Subcutaneous abdominal adipose tissue (tissue), 5 donors: ENCODE results near the gene ASF1A.

Experiments
- H3K27ac ChIP-seq: one replicate; pipeline ENCODE4 v1.7.0; 2013; ENCODE audit warnings: low read depth, mild to moderate bottlenecking, inconsistent platforms, low read length, moderate library complexity
- H3K27me3 ChIP-seq, 5 donors: one replicate each; pipeline ENCODE4 v1.7.0; 2013; ENCODE audit warnings: low read length in 5 of 5, inconsistent platforms in 1 of 5; ENCODE audit not compliant: control insufficient read depth in 5 of 5, insufficient read depth in 4 of 5
- H3K36me3 ChIP-seq, 5 donors: one replicate each; pipeline ENCODE4 v1.7.0; 2013; ENCODE audit warnings: low read length in 5 of 5; ENCODE audit not compliant: control insufficient read depth in 5 of 5, insufficient read depth in 5 of 5
- H3K4me1 ChIP-seq, 5 donors: one replicate each; pipeline ENCODE4 v1.7.0; 2013; ENCODE audit warnings: low read length in 5 of 5, mild to moderate bottlenecking in 3 of 5, moderate library complexity in 1 of 5; ENCODE audit not compliant: control insufficient read depth in 5 of 5, insufficient read depth in 5 of 5
- H3K4me3 ChIP-seq, 5 donors: one replicate each; pipeline ENCODE4 v1.7.0; 2013; ENCODE audit warnings: low read length in 5 of 5, low read depth in 1 of 5
- H3K9ac ChIP-seq, 5 donors: one replicate each; pipeline ENCODE4 v1.7.0; 2013; ENCODE audit warnings: low read length in 5 of 5, mild to moderate bottlenecking in 4 of 5, moderate library complexity in 3 of 5
- H3K9me3 ChIP-seq, 5 donors: one replicate each; pipeline ENCODE4 v1.7.0; 2013; ENCODE audit warnings: low read length in 5 of 5; ENCODE audit not compliant: control insufficient read depth in 5 of 5
- donor health status: healthy.
- donor health status: healthy.
- donor health status: healthy.
- donor health status: healthy.
- donor health status: healthy.

ASF1A gene

DNA sequence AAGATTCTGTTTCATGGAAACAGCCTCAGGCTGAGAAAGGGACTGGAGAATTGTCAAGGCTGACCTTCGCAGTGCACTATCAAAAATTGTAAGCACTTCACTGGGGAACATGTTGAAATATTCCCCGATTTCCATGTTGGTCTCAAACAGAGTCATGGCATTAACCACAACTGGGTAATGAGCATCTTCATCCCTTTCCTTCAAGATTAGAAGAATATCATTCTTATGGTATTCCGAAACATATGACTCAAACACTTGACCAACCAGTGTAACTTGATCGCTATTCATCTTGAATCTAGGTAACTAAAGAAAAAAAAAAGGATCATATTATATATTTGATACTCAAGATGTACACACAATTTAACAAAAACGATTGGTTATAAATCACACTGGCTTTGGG is 37.5 kb downstream of the ASF1A start:
- H3K9ac ChIP-seq: no peak overlapping the region
- no peak overlapping the region for H3K27ac ChIP-seq
- H3K36me3 ChIP-seq: peaks cover 3 to 34% (median 13%) of the 10 kb centered on the region in 5 donors
- H3K27me3 ChIP-seq: no peaks in the 10 kb centered on the region
- H3K4me3 ChIP-seq: no peak overlapping the region
- H3K9me3 ChIP-seq: no peaks in the 10 kb centered on the region
- H3K4me1 ChIP-seq: peaks cover 0 to 17% (median 12%) of the 10 kb centered on the region in 5 donors

DNA sequence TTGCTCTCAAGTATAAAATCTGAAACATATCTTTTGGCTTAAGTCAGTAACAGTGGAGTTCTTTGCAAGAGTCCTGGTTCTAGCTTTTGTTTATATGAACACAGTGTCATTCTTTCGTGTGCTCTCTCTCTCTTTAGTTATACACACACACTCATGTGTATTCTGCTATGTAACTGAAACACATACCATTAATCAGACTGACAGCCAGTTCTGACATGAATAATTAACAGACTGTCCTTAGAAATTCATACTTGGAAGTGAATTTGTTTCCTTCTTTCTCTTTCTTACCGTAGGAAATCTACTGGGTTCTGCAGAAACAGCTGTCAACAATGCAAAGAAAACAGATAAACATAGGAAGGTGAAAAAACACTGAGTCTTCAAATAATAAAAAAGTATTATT is 38.5 kb downstream of the ASF1A start:
- peaks cover 0 to 17% (median 12%) of the 10 kb centered on the region in 5 donors for H3K4me1 ChIP-seq

DNA sequence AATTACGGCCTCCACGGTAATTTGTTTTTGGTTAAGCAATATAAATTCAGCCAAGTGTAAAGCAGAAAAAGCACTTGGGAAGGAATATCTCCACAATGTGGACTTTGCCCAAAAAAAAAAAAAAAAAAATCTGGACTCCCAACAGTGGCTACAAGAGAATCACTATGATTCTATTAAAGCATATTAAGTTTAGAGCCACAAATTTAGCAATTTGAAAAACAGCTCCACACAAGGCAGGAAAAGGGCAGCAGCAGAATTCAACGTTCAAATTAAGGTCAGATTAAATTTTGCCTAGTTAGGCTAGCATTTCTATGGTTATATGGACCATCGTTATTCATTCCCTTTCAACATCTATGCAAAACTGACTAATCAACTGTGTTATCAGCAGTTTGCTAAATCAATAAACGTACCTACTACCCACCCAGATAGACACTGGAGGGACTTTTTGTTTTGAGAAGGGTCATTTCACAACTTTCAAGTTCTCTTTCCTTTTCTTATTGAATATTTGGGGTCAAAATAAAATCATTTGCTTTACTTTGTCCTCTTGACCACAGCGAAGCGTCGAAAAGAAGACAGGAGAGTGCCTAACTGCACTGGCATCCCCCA is 40.0 kb downstream of the ASF1A start:
- peak overlapping the region in 2 of 5 donors; percentile 42 to 44 for H3K9ac ChIP-seq
- peak overlapping the region; percentile 71 to 94 (median 92) for H3K4me3 ChIP-seq
- peaks cover 0 to 17% (median 12%) of the 10 kb centered on the region in 5 donors for H3K4me1 ChIP-seq
- H3K9me3 ChIP-seq: no peaks in the 10 kb centered on the region
- peak overlapping the region; percentile 94 for H3K27ac ChIP-seq
- peaks cover 0 to 26% (median 8%) of the 10 kb centered on the region in 5 donors for H3K36me3 ChIP-seq
- no peaks in the 10 kb centered on the region for H3K27me3 ChIP-seq

More for the DNA sequence above, 38.5 kb downstream of the ASF1A start:
- Histone ChIP-seq H3K36me3 (peaks cover 3 to 31% (median 13%) of the 10 kb centered on the region in 5 donors), H3K27me3 (no peaks in the 10 kb centered on the region), H3K9me3 (no peaks in the 10 kb centered on the region), H3K9ac (no peak overlapping the region), H3K4me3 (no peak overlapping the region), H3K27ac (no peak overlapping the region)

- peak within 1 kb of the TSS; percentile 94 for H3K27ac ChIP-seq
- H3K9me3 ChIP-seq: no peaks in the 10 kb centered on the region
- H3K4me1 ChIP-seq: peaks cover 0 to 22% (median 13%) of the 10 kb centered on the region in 5 donors
- H3K9ac ChIP-seq: peak within 1 kb of the TSS; percentile 77 to 97 (median 95)
- peak within 1 kb of the TSS; percentile 81 to 94 (median 93) for H3K4me3 ChIP-seq
- H3K36me3 ChIP-seq: peaks cover 0 to 22% (median 8%) of the 10 kb centered on the region in 5 donors
- no peaks in the 10 kb centered on the region for H3K27me3 ChIP-seq
Measured at GRCh38 chr6:118934461-118935330, 40.7 kb downstream of the ASF1A start, which contains the start of gene MCM9. Gene MCM9 (minus strand): TSS chr6:118935159. CDS start chr6:118931723, 3,436 bp downstream.

DNA sequence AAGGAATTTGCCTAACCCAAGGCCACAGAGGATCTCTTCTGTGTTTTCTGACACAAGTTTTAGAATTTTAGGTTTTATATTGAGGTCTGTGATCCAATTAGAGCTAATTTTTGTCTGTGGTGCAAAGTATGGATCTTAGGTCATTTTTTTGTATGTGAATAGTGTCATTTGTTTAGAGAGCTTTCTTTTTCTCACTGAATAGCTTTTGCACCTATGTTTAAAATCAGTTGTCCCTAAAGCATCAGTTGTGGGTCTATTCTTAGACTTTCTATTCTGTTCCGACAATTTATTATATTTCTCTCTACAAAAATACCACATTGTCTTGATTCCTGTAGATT is 41.3 kb downstream of the ASF1A start:
- Histone ChIP-seq H3K27me3 (no peaks in the 10 kb centered on the region), H3K9me3 (no peaks in the 10 kb centered on the region), H3K9ac (peak overlapping the region in 4 of 5 donors; percentile 73 to 97 (median 82)), H3K4me3 (peak overlapping the region; percentile 77 to 94 (median 92)), H3K4me1 (peaks cover 0 to 27% (median 19%) of the 10 kb centered on the region in 5 donors), H3K36me3 (peaks cover 0 to 22% (median 8%) of the 10 kb centered on the region in 5 donors), H3K27ac (peak overlapping the region; percentile 94)

- Histone ChIP-seq H3K9me3 (no peaks in the 10 kb centered on the region), H3K27ac (no peak overlapping the region), H3K4me1 (peaks cover 0 to 27% (median 19%) of the 10 kb centered on the region in 5 donors), H3K4me3 (no peak overlapping the region), H3K27me3 (no peaks in the 10 kb centered on the region), H3K9ac (peak overlapping the region in 1 of 5 donors; percentile 97), H3K36me3 (peaks cover 0 to 14% (median 3%) of the 10 kb centered on the region in 5 donors)
Measured at GRCh38 chr6:118935978-118936703, 42.2 kb downstream of the ASF1A start.

DNA sequence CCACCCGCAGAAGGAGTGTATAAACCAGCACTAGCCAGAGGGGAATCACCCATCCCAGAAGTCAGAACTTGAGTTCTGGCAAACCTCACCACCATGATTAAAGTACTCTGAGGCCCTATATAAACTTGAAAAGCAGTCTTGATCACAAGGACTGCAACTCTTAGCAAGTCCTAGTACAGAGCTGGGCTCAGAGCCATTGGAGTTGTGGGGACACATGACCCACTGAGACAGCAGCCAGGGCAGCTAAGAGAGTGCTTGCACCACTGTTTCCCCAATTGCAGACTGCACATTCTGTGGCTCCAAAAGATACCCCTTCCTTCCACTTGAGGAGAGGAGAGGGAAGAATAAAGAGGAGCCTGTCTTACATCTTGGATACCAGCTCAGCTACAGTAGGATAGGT is 45.7 kb downstream of the ASF1A start:
- Histone ChIP-seq H3K9me3 (no peaks in the 10 kb centered on the region), H3K27me3 (no peaks in the 10 kb centered on the region), H3K9ac (no peak overlapping the region), H3K36me3 (no peaks in the 10 kb centered on the region), H3K4me3 (no peak overlapping the region), H3K4me1 (peaks cover 0 to 19% (median 15%) of the 10 kb centered on the region in 5 donors), H3K27ac (no peak overlapping the region)

GRCh38 chr6:118940770-118941169 is 46.8 kb downstream of the ASF1A start:
- no peaks in the 10 kb centered on the region for H3K36me3 ChIP-seq
- no peak overlapping the region for H3K27ac ChIP-seq
- H3K9ac ChIP-seq: no peak overlapping the region
- no peaks in the 10 kb centered on the region for H3K27me3 ChIP-seq
- H3K9me3 ChIP-seq: peaks cover 0 to 3% (median 0%) of the 10 kb centered on the region in 5 donors
- H3K4me1 ChIP-seq: peaks cover 0 to 15% (median 12%) of the 10 kb centered on the region in 5 donors
- H3K4me3 ChIP-seq: no peak overlapping the region

GRCh38 chr6:118945217-118945616 is 51.3 kb downstream of the ASF1A start:
- Histone ChIP-seq H3K27me3 (no peaks in the 10 kb centered on the region), H3K4me3 (no peak overlapping the region), H3K27ac (no peak overlapping the region), H3K9me3 (peaks cover 0 to 3% (median 0%) of the 10 kb centered on the region in 5 donors), H3K9ac (no peak overlapping the region), H3K36me3 (no peaks in the 10 kb centered on the region), H3K4me1 (no peaks in the 10 kb centered on the region)
